CD4-positive, alpha-beta T cell treated with Interferon gamma for 1 hour (primary cell): ENCODE results near the gene OR2T8.

ENCODE experiments used
- DNase-seq: peaks from one replicate; pipeline ENCODE4 v3.0.0-alpha.2; 2020

The OR2T8 gene

GRCh38 chr1:247919952-247920351, at the start of gene OR2T8:
TSS of gene OR2T8 (plus strand) at chr1:247920252. CDS start at chr1:247921018, 766 bp downstream.
- DNase-seq, result no peak

DNA sequence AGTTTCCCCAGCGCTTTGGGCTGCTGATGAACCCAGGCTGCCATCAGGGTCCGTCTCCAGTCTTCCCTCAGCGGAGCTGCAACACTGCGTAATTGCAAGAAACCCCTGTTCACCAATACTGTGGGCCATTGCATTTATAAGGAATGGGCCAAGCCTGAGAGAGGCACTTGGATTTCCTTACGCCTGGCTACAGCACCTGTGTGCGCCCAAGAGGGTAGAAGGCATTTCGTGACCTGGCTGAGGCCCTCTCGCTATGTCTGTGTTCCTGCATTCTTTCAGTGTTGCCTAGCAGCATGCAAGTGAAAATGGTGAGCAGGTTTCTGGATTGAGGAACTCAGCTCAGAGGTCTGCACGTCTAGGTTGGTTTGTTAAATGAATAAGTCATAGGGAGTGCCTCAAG, 36.7 kb upstream of the OR2T8 start:
- no peak for DNase-seq

- DNase-seq, result no peak
Observed at GRCh38 chr1:247884797-247885413, 35.1 kb upstream of the OR2T8 start.

DNA sequence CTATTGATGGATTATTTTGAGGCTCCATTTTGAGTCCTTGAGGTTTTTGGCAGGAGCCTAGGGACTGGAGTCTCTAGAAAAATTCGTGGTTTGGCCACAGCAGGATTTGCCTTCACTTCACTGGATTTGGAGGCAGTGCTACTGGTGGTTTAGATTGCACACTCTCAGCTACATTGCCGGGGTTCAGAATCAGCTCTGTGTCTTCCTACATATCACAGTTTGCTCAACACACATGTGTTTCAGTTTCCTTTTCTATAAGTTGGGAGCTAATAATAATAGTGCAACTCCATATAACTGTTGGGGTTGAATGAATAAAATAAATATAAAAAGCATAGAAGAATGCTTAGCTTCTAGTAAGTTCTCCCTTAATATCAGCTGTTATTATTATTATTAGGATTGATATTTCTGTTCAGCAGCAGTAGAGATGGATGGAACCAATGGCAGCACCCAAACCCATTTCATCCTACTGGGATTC, 24.9 kb upstream of the OR2T8 start, which contains the start of gene OR2W3:
Gene OR2W3 (plus strand): TSS at position 425 of the 475 bp plus-strand sequence. CDS start 0 bp downstream, at position 425.
- DNase-seq, result no peak

DNA sequence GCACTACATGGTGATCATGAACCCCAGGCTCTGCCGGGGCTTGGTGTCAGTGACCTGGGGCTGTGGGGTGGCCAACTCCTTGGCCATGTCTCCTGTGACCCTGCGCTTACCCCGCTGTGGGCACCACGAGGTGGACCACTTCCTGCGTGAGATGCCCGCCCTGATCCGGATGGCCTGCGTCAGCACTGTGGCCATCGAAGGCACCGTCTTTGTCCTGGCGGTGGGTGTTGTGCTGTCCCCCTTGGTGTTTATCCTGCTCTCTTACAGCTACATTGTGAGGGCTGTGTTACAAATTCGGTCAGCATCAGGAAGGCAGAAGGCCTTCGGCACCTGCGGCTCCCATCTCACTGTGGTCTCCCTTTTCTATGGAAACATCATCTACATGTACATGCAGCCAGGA, 24.1 kb upstream of the OR2T8 start:
- no peak for DNase-seq

GRCh38 chr1:247904122-247904521, 15.9 kb upstream of the OR2T8 start:
- DNase-seq, result no peak

DNA sequence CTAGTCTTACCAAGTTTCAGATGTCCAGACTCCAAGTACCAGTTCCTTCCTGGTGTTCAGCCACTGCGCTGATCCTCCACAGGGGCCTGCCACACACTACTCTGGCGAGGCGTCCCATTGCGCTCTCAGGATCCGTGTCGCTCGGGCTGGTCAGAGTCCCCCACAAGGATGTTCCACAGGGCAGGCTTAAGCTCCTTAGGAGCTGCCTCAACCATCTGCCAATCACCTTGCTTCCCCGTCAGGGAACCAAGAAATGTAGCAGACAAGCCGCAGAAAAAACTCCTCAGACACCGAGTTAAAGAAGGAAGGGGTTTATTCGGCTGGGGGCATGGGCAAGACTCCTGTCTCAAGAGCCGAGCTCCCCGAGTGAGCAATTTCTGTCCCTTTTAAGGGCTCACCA, 14.9 kb upstream of the OR2T8 start:
- DNase-seq, result no peak

- no peak for DNase-seq
Observed at GRCh38 chr1:247905910-247906503, 14.0 kb upstream of the OR2T8 start.

DNA sequence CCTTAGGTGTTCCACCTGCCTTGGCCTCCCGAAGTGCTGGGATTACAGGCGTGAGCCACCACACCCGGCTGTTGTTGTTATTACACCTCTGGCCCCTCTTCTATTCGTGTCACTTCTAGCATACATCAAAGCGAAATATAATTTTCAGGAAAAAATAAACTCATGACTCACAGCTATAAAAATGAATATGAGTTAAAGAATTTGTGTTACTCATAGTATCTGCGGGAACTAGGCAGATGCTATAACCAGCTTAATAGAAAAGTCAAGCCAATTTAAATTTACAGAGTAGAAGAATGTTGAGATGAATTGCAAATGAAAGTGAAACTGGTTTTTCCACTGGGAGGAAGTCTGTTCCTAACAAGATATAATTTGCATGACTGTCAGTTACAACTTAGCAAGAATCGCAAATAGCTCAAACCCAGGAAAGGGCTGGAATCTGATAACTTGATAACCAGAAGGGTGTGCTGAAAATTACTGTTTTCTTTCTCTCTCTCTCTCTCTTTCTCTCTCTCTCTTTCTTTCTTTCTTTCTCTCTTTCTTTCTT, 13.5 kb upstream of the OR2T8 start:
- DNase-seq, result no peak

GRCh38 chr1:247908766-247909165, 11.3 kb upstream of the OR2T8 start:
- no peak for DNase-seq

GRCh38 chr1:247913786-247914185, 6.3 kb upstream of the OR2T8 start:
- no peak for DNase-seq

GRCh38 chr1:247914941-247915662, 5.0 kb upstream of the OR2T8 start:
- no peak for DNase-seq

GRCh38 chr1:247923941-247924340, 3.9 kb downstream of the OR2T8 start:
- DNase-seq, result no peak

GRCh38 chr1:247924868-247925267, 4.8 kb downstream of the OR2T8 start, which contains the start of gene OR2AJ1:
TSS of gene OR2AJ1 (plus strand) at chr1:247924889. CDS start at chr1:247933769, 8,880 bp downstream.
- no peak for DNase-seq

- DNase-seq, result no peak
Observed at GRCh38 chr1:247933989-247934388, 13.9 kb downstream of the OR2T8 start.

GRCh38 chr1:247935781-247936180, 15.7 kb downstream of the OR2T8 start:
- DNase-seq, result no peak

DNA sequence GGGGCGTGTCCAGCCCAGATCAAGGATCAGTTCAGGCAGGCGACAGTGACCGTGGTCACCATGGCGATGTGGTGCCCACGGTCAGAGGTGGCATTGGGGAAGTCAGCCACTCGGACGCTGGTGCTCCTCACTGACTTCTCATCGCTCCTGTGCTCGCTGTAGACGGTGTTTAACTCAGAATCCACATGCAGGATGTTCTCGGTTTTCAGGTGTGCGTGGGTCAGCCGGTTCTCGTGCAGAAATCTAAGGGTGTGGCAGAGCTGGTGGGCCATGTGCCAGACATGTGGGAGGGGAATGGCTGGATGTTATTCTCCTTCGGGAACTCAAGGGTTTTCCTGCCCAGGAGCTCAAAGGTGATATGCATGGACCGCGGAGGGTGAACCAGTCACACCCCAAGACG, 16.4 kb downstream of the OR2T8 start:
- DNase-seq, result no peak

- peak; percentile 86 for DNase-seq
Observed at GRCh38 chr1:247936965-247937734, 17.1 kb downstream of the OR2T8 start.

DNA sequence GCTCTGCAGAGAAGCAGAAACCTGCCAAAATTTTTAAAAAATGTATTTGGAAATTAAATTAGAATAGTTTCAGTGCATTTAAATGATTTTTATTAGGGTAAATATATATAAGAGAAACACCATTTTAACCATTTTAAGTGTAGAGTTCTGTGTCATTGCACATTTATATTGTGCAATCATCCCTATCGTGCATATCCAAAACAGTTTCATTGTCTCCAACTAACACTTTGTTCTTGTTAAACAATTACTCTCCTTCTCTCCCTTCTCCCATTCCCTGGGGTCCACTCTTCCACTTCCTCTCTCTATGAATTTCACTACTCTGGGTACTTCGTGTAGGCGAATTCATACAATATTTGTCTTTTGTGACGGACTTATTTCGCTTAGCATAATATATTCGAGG, 22.6 kb downstream of the OR2T8 start:
- DNase-seq, result no peak

- DNase-seq, result no peak
Observed at GRCh38 chr1:247948558-247948957, 28.5 kb downstream of the OR2T8 start, which contains the start of gene OR2L8. TSS of gene OR2L8 (plus strand) at chr1:247948858. CDS start at chr1:247948858, 0 bp downstream.

DNA sequence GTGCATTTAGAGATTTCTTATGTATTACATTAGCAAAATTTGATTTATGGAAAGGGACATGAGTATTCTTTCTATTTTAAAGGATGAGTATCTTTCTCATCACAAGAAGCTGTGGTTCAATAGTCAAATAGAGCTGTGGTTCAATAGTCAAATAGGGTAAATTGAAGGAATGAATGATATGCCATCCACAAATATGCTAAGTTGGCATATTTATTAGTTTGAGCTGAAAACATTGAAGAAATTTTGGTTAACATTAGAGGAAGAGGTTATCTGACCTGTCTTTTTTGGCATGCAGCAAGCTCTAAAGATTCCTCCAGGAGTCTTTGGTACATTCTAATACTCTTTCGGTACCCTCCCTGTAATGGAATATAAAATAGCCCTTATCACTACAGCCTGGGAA, 33.4 kb downstream of the OR2T8 start:
- no peak for DNase-seq

- DNase-seq, result no peak
Observed at GRCh38 chr1:247961791-247962190, 41.7 kb downstream of the OR2T8 start.
